T-helper 9 cell (primary cell): Measurements from ENCODE around the gene TUBGCP3.
A peak's percentile ranks its signal among the peaks of the same experiment; 100 is the strongest.
"Not testable (repeated sequence)": the region's sequence is repeated elsewhere in the genome, so short reads cannot be mapped to it uniquely, and the experiment has no call there.

Source experiments
- DNase-seq: peaks from one replicate; pipeline ENCODE4 v3.0.0-alpha.2; 2020
- total RNA-seq, 2 donors: gene quantifications; one replicate each; lab custom pipeline; 2026; lab: John Stamatoyannopoulos, UW

Gene TUBGCP3
- 38.6 to 38.8 reads per million in 2 donors for total RNA-seq

- DNase-seq, result peak; percentile 63
Observed at GRCh38 chr13:112587764-112588489, at the start of gene TUBGCP3. TUBGCP3 (minus strand) TSS chr13:112588153; CDS start chr13:112587980, 173 bp downstream.

GRCh38 chr13:112637017-112637801, 49.3 kb upstream of the TUBGCP3 start:
- DNase-seq, result no peak

DNA sequence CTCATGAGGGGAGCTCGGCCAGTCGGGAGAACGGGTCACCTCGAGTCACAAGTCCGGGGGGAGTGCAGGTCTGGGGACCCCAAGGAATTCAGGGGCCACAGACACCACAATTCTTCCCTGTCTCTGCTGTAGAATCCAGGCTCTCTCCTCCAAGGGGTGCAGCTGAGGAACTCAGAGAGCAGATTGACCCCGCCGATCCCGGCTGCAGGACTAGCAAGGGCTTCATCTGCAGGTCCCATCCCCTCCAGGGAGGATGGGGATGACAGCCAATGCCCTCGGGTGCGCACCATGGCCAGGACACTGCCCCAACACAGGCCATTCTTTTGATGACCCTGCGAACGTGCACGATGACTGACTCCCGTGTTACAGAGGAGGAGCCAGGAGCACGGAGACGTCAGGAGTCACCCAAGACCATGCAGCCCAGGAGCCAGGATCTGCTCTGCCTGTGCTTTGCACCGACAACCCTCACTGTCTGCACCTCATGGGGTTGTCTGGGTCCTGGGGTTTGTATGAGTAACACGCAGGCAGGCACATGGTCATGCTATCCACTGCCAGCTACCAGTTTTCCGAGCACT, 48.5 kb upstream of the TUBGCP3 start:
- DNase-seq, result no peak

DNA sequence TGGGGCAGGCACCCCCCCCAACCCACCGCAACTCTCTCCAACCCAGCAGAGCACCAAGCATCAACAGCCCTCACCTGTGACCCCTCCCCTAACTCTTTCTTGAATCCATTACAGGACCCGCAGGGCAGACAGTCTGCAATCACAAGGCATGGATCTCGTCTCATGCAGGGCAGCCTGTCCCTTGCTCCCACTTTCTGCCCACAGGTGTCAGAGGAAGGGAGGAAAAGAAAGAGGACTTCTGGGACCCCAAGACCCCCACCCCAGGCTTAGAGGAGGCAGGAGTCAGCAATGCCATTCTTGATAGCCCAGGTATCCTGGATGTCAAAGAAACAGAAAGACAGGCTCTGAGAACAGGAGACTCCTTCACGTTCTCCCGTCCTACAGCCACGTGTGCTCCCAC, 47.4 kb upstream of the TUBGCP3 start:
- DNase-seq, result no peak

- no peak for DNase-seq
Observed at GRCh38 chr13:112634102-112634501, 46.1 kb upstream of the TUBGCP3 start.

- not testable (repeated sequence) for DNase-seq
Observed at GRCh38 chr13:112630226-112630625, 42.3 kb upstream of the TUBGCP3 start.

- no peak for DNase-seq
Observed at GRCh38 chr13:112629161-112629560, 41.2 kb upstream of the TUBGCP3 start.

GRCh38 chr13:112627613-112628012, 39.7 kb upstream of the TUBGCP3 start:
- DNase-seq, result not testable (repeated sequence)

GRCh38 chr13:112627161-112627560, 39.2 kb upstream of the TUBGCP3 start:
- DNase-seq, result no peak

DNA sequence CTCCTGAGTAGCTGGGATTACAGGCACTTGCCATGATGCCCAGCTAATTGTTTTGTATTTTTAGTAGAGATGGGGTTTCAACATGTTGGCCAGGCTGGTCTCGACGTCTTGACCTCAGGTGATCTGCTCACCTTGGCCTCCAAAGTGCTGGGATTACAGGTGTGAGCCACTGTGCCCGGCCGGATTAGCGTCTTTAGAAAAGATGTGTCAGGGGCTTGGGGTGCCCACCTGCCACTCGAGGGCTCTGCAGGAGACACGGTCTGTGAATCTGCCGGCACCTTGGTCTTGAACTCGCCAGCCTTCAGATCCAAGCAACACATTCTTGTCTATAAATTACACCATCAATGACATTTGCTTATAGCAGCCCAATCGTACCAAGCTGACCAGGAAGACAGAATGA, 38.8 kb upstream of the TUBGCP3 start:
- no peak for DNase-seq

- DNase-seq, result no peak
Observed at GRCh38 chr13:112626124-112626523, 38.2 kb upstream of the TUBGCP3 start.

GRCh38 chr13:112625698-112626097, 37.7 kb upstream of the TUBGCP3 start:
- DNase-seq, result no peak

GRCh38 chr13:112624602-112625430, 36.9 kb upstream of the TUBGCP3 start:
- DNase-seq, result no peak

- DNase-seq, result no peak
Observed at GRCh38 chr13:112624040-112624439, 36.1 kb upstream of the TUBGCP3 start.

- DNase-seq, result no peak
Observed at GRCh38 chr13:112623051-112623711, 35.2 kb upstream of the TUBGCP3 start.

GRCh38 chr13:112622375-112622774, 34.4 kb upstream of the TUBGCP3 start:
- DNase-seq, result no peak

DNA sequence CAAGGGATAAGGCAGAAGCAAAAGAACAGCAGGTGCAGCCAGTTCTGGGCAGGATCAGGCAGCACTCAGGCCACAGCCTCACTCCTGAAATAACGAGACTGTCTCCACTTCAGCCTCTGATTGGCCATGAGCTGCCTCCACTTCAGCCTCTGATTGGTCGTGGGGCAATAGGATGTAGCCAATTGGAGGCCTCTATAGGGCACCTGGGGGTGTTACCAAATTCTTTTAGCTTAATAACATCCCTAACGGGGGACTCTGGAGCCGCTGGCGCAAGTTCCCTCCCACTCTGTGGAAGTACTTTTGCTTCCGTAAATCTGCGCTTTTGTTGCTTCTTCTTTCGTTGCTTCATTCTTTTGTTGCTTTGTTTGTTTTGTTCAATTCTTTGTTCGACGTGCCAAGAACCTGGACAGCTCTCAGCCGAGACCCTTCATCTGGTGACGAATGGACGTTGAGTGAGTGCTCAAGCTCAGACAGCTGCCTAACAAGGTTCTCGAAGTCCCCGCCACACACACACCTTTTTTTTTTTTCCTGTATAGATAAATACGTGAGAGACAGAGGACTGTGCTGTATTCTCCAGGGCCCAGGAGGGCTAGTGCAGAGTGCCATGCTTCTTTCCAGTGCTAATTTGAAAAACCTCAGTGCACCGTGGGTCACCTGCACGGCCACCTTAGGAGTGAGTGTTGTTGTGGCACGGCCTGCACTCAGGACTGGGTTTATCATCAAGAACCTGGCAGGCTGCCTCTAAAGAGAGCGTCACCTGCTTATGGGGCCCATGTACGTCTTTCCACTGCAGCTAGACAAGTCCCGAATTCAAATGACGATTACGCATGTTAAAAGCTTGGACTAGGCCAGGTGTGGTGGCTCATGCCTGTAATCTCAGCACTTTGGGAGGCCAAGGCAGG, 32.0 kb upstream of the TUBGCP3 start:
- DNase-seq, result no peak

DNA sequence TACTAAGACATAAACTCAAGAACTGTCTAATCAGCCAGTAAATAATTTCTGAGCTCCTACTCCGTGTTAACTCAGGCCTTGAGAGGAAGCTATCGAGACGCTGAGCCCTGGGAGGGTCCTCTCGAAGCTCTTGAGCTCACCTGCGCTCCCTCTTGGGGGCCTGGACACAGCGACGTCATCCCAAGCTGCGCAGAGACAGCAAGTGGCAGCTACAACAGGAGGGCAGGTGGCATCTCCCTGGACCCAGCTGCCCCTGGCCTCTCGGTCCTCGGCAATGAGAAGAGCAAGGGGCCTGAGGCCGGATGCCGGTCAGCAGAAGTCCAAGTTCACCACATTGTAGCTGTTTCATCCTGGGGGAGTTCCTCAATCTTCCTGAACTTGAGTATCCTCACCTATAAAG, 30.5 kb upstream of the TUBGCP3 start:
- DNase-seq, result no peak

DNA sequence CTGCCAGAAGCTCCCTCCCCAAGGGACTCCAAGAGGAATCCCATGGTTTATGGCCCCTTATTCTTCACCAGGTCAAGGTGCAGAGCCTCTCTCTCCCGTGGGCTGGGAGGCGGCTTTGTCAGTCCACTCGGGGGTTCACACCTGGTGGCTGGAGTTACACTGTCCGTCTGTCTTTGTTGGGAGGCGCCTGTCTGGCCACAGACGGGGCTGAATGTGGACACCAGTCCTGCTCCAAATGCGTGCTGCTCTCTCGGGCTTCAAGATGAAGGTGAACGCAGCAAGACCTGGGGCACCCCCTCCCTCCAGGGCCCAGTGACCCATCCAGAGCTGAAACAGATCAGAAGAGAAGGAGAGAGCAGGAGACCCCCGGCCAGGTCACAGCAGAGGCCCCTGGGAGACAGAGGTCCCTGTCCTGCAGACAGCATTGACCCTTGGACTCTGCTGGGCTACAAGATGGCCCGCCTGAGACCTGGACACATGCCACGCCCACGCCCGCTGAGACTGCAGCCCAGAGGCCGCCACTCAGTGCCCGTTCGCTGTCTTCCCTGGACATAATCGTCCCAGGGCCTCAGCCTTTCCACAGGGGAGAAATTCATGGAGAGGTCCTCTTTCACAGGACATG, 29.9 kb upstream of the TUBGCP3 start:
- no peak for DNase-seq

DNA sequence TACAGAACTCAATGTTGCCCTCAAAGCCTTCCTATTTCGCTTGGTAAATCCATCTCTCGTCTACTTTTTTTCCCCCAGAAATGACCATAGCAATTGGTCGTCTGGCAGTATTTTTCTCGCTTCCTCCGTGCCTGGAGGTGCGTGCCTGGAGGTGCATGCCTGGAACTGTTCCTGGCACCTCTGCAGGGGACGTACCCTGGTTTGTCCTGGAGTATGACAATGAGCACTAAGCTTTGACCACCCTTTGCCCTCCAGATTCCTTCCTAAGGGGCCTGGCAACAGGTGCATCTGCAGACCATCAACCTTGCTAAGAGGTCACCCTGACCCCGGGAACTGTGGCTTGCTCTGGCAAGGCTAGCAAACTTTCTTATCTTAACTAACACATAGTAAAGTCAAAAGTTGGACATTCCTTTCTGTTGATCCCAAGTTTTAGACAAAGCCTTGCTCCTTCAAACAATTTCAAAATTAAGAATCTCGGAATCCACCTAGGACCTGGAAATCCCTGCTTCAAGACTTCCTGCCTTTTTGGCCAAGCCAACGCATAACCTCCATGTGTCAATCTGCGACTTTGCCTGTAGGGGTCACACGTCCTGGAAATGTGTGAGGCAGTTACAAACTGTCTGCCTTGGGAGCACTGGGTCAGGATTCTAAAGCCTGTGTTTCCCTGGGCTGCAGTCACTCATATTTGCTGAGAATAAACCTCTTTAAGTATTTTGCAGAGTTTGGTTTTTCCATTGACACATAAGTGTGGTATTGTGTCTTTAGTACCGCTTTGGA, 28.8 kb upstream of the TUBGCP3 start:
- no peak for DNase-seq
